Ovary (tissue), 9 donors: ENCODE results near the gene BAIAP3. TPM values are rescaled to one million over a fixed set of nuclear protein-coding genes. Genes with fewer than 3 reads are reported as not detected.

Source experiments
- DNase-seq, 5 donors: peaks; one replicate each; pipeline ENCODE4 v3.0.0-alpha.2; 2019 to 2020
- H3K27ac ChIP-seq, 2 donors: fragments of 200-600 bp; one replicate each; pipeline versions ENCODE4 v1.5.1 to v1.8.0; 2019 to 2022
- H3K27me3 ChIP-seq: fragments of 200-600 bp; one replicate; pipeline ENCODE4 v1.8.0; 2022
- H3K36me3 ChIP-seq: fragments of 200-600 bp; sonication (generic); one replicate; pipeline ENCODE4 v1.5.1; 2019
- H3K4me1 ChIP-seq: one replicate; pipeline ENCODE4 v1.8.1; 2013; ENCODE audit warnings: mild to moderate bottlenecking, moderate library complexity; ENCODE audit not compliant: insufficient read depth
- H3K4me3 ChIP-seq: fragments of 200-600 bp; sonication (generic); one replicate; pipeline ENCODE4 v1.5.1; 2017
- H3K9me3 ChIP-seq, 2 donors: fragments of 200-600 bp in 1 of 2; sonication (generic) in 1 of 2; one replicate each; pipeline versions ENCODE4 v1.5.1 to v1.8.1; 2013 to 2019; ENCODE audit warnings: mild to moderate bottlenecking in 1 of 2, moderate library complexity in 1 of 2
- CTCF ChIP-seq, 3 donors: fragments of 450-650 bp in 2 of 3; fragments of 200-600 bp in 1 of 3; IDR thresholded peaks; one replicate each; pipeline versions ENCODE4 v1.5.1 to v1.8.0; 2016 to 2022; ENCODE audit warnings: antibody characterized with exemption in 3 of 3, mild to moderate bottlenecking in 1 of 3
- EP300 ChIP-seq: sonication (generic); formaldehyde crosslinking; IDR thresholded peaks from one replicate; pipeline ENCODE4 v1.6.1; 2017; ENCODE audit warnings: antibody characterized with exemption
- POLR2A ChIP-seq: fragments of 450-650 bp; IDR thresholded peaks from one replicate; pipeline ENCODE4 v1.6.1; 2017; ENCODE audit warnings: antibody characterized with exemption, mild to moderate bottlenecking, moderate library complexity
- WGBS, 3 donors: extraction: QIAGEN DNeasy Blood & Tissue Kit in 1 of 3; methylation state at CpG; one replicate each; pipeline versions ENCODE4 v1.1.5 to v1.1.7; 2013 to 2017; 5-methylcytosine and 5-hydroxymethylcytosine counted together
- intact Hi-C, 4 donors: fragments of 100-400 bp; cut with DNase I; formaldehyde crosslinking; loops; one replicate each; pipeline versions ENCODE4 v1.11.0 to v1.15.1; 2022 to 2023
- polyA plus RNA-seq, 2 donors: library from polyadenylated mRNA; stranded (reverse); fragments of 200-250 nt in 1 of 2; fragments of 350-450 nt in 1 of 2; fragmentation: Illumina TruSeq in 1 of 2; extraction: RNeasy Lipid Tissue Mini Kit (QIAGEN cat#74804) in 1 of 2; gene quantifications; one replicate each; pipeline ENCODE4 v1.2.3, GENCODE V29; 2013 to 2014
- total RNA-seq, 7 donors: library from RNA; depleted of rRNA in 2 of 7; stranded (reverse); fragments of >200 nt in 2 of 7; fragmentation: NEBNext Ultra II Directional in 3 of 7; extraction: Animal tissue kit (Norgen Biotek cat#: 25700) in 3 of 7; gene quantifications; one replicate each; pipeline versions ENCODE4 v1.1.0 to v1.2.4, GENCODE V29; 2016 to 2023
- donor health status: DM: no; HTN: no; CAD: no; lungs with moderate emphysema.
- donor health status: DM: no; HTN: no; CAD: no.
- donor health status: Bipolar disorder and iron deficiency.
- donor health status: DM: yes; HTN: yes; CAD: no.
- donor health status: DM: no; HTN: no; CAD: no.
- donor health status: DM: yes; HTN: yes; CAD: no.

BAIAP3 gene
- total and polyA plus RNA-seq, 9 donors, result 0.25 to 26.1 (median 1.2) TPM

- TF ChIP-seq POLR2A (no peak), EP300 (no peak), CTCF (IDR thresholded peaks at IDR 0.05) (no peak)
- WGBS, 3 donors, result 90 to 95% (median 91%) methylated on average over 19 to 21 of the region's 21 CpGs
- no peaks in the 10 kb centered on the region for H3K4me1 ChIP-seq
- DNase-seq, result no peak
- H3K27ac ChIP-seq, result no peak overlapping the region
- no peaks in the 10 kb centered on the region for H3K36me3 ChIP-seq
- no peaks in the 10 kb centered on the region for H3K27me3 ChIP-seq
- intact Hi-C loops, result no loop called here
- no peak overlapping the region for H3K4me3 ChIP-seq
- H3K9me3 ChIP-seq, result no peaks in the 10 kb centered on the region
Measured at GRCh38 chr16:1397779-1398178, 64.3 kb downstream of the BAIAP3 start.

DNA sequence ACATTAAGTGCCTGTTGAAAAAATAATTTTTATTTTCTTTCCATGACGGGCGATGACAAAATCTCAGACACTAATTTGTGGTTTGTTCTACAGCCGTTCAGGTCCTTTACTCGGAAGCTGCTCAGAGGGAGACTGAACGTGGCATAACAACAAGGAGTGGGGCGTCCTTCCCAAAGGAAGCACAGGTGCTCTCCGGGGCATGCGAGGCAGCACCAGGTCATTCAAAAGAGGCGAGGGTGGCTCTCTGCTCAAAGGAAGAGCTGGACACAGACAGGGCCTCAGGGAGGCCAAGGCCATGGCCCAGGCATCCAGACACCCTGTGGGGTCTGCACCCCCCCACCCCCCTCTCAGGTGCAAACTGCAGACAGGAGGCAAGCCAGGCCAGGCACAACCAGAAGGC lies 64.9 kb downstream of the BAIAP3 start:
- no peaks in the 10 kb centered on the region for H3K9me3 ChIP-seq
- no peak for DNase-seq
- no peak for TF ChIP-seq POLR2A
- no peak for TF ChIP-seq CTCF (IDR thresholded peaks at IDR 0.05)
- TF ChIP-seq EP300, result no peak
- H3K27ac ChIP-seq, result no peak overlapping the region
- H3K4me1 ChIP-seq, result no peaks in the 10 kb centered on the region
- no peaks in the 10 kb centered on the region for H3K27me3 ChIP-seq
- intact Hi-C loops, result no loop called here
- no peaks in the 10 kb centered on the region for H3K36me3 ChIP-seq
- H3K4me3 ChIP-seq, result no peak overlapping the region
- WGBS, 3 donors, result 86 to 92% (median 91%) methylated on average over 9 of the region's 9 CpGs

Other genes starting within 250 kb of the BAIAP3 start
- under 1 TPM in 1 of 7 donors, not detected in 6; 0.80 TPM for gene C1QTNF8, start 237.4 kb upstream of the BAIAP3 start, total RNA-seq
- not detected for gene C1QTNF8, start 237.4 kb upstream of the BAIAP3 start, polyA plus RNA-seq
- 100 to 1,000 TPM in 5 of 7 donors, 10 to 100 TPM in 2; 36.5 to 217 (median 120) TPM for gene CACNA1H, start 180.5 kb upstream of the BAIAP3 start, total RNA-seq
- 10 to 100 TPM in 1 of 2 donors, 1 to 10 TPM in 1; 7.3 to 80.4 TPM for gene CACNA1H, start 180.5 kb upstream of the BAIAP3 start, polyA plus RNA-seq
- 1 to 10 TPM in 1 of 7 donors, under 1 TPM in 1, not detected in 5; 0.22 to 1.3 TPM for gene TPSG1, start 108.4 kb upstream of the BAIAP3 start, total RNA-seq
- gene TPSG1, start 108.4 kb upstream of the BAIAP3 start, polyA plus RNA-seq, result under 1 TPM in 1 of 2 donors, not detected in 1; 0.08 TPM
- 1 to 10 TPM in 4 of 7 donors, not detected in 3; 1.4 to 7.4 (median 4.4) TPM for gene TPSB2, start 103.5 kb upstream of the BAIAP3 start, total RNA-seq
- 10 to 100 TPM in 1 of 2 donors, 1 to 10 TPM in 1; 1.0 to 17.3 TPM for gene TPSB2, start 103.5 kb upstream of the BAIAP3 start, polyA plus RNA-seq
- 10 to 100 TPM in 1 of 7 donors, 1 to 10 TPM in 3, under 1 TPM in 1, not detected in 2; 0.83 to 12.5 (median 8.3) TPM for gene TPSAB1, start 92.9 kb upstream of the BAIAP3 start, total RNA-seq
- gene TPSAB1, start 92.9 kb upstream of the BAIAP3 start, polyA plus RNA-seq, result 10 to 100 TPM in 1 of 2 donors, 1 to 10 TPM in 1; 3.1 to 16.2 TPM
- under 1 TPM in 3 of 7 donors, not detected in 4; 0.23 to 0.69 (median 0.65) TPM for gene TPSD1, start 77.6 kb upstream of the BAIAP3 start, total RNA-seq
- under 1 TPM in 1 of 2 donors, not detected in 1; 0.56 TPM for gene TPSD1, start 77.6 kb upstream of the BAIAP3 start, polyA plus RNA-seq
- 100 to 1,000 TPM in 5 of 7 donors, 10 to 100 TPM in 2; 63.9 to 180 (median 145) TPM for gene UBE2I, start 24.0 kb upstream of the BAIAP3 start, total RNA-seq
- 100 to 1,000 TPM; 104 to 258 TPM for gene UBE2I, start 24.0 kb upstream of the BAIAP3 start, polyA plus RNA-seq
- 10 to 100 TPM; 28.6 to 74.6 (median 41.5) TPM for gene TSR3, start 18.2 kb downstream of the BAIAP3 start, total RNA-seq
- 10 to 100 TPM in 1 of 2 donors, 1 to 10 TPM in 1; 6.3 to 40.7 TPM for gene TSR3, start 18.2 kb downstream of the BAIAP3 start, polyA plus RNA-seq
- gene GNPTG, start 18.3 kb downstream of the BAIAP3 start, total RNA-seq, result 10 to 100 TPM; 47.8 to 68.1 (median 55.4) TPM
- gene GNPTG, start 18.3 kb downstream of the BAIAP3 start, polyA plus RNA-seq, result 10 to 100 TPM; 26.0 to 67.8 TPM
- gene UNKL, start 81.1 kb downstream of the BAIAP3 start, total RNA-seq, result 10 to 100 TPM; 13.3 to 39.8 (median 32.5) TPM
- 10 to 100 TPM in 1 of 2 donors, 1 to 10 TPM in 1; 7.0 to 44.8 TPM for gene UNKL, start 81.1 kb downstream of the BAIAP3 start, polyA plus RNA-seq
- 10 to 100 TPM; 10.1 to 18.6 (median 15.8) TPM for gene UQCC4, start 87.1 kb downstream of the BAIAP3 start, total RNA-seq
- gene UQCC4, start 87.1 kb downstream of the BAIAP3 start, polyA plus RNA-seq, result 10 to 100 TPM in 1 of 2 donors, 1 to 10 TPM in 1; 4.0 to 17.5 TPM
- under 1 TPM in 1 of 7 donors, not detected in 6; 0.62 TPM for gene PERCC1, start 97.4 kb downstream of the BAIAP3 start, total RNA-seq
- under 1 TPM in 1 of 2 donors, not detected in 1; 0.08 TPM for gene PERCC1, start 97.4 kb downstream of the BAIAP3 start, polyA plus RNA-seq
- 1 to 10 TPM; 1.3 to 3.5 (median 2.0) TPM for gene CCDC154, start 110.9 kb downstream of the BAIAP3 start, total RNA-seq
- 1 to 10 TPM in 1 of 2 donors, not detected in 1; 1.1 TPM for gene CCDC154, start 110.9 kb downstream of the BAIAP3 start, polyA plus RNA-seq
- 10 to 100 TPM; 28.4 to 70.9 (median 62.8) TPM for gene CLCN7, start 141.4 kb downstream of the BAIAP3 start, total RNA-seq
- 10 to 100 TPM; 16.3 to 31.0 TPM for gene CLCN7, start 141.4 kb downstream of the BAIAP3 start, polyA plus RNA-seq
- gene PTX4, start 155.3 kb downstream of the BAIAP3 start, total RNA-seq, result under 1 TPM in 2 of 7 donors, not detected in 5; 0.15 to 0.40 TPM
- under 1 TPM in 1 of 2 donors, not detected in 1; 0.05 TPM for gene PTX4, start 155.3 kb downstream of the BAIAP3 start, polyA plus RNA-seq
- 10 to 100 TPM in 6 of 7 donors, 1 to 10 TPM in 1; 9.9 to 36.8 (median 32.8) TPM for gene TELO2, start 159.7 kb downstream of the BAIAP3 start, total RNA-seq
- 10 to 100 TPM in 1 of 2 donors, under 1 TPM in 1; 0.27 to 31.7 TPM for gene TELO2, start 159.7 kb downstream of the BAIAP3 start, polyA plus RNA-seq
- 10 to 100 TPM in 6 of 7 donors, 1 to 10 TPM in 1; 9.2 to 23.7 (median 13.8) TPM for gene TMEM204, start 200.0 kb downstream of the BAIAP3 start, total RNA-seq
- gene TMEM204, start 200.0 kb downstream of the BAIAP3 start, polyA plus RNA-seq, result 10 to 100 TPM in 1 of 2 donors, 1 to 10 TPM in 1; 6.5 to 35.5 TPM